ENCODE data around the gene ACOX2. TPM values are rescaled to one million over a fixed set of nuclear protein-coding genes. Genes with fewer than 3 reads are reported as not detected.

ACOX2 gene
- total RNA-seq, 1 donor from 2014 or later = 32.6 TPM

DNA sequence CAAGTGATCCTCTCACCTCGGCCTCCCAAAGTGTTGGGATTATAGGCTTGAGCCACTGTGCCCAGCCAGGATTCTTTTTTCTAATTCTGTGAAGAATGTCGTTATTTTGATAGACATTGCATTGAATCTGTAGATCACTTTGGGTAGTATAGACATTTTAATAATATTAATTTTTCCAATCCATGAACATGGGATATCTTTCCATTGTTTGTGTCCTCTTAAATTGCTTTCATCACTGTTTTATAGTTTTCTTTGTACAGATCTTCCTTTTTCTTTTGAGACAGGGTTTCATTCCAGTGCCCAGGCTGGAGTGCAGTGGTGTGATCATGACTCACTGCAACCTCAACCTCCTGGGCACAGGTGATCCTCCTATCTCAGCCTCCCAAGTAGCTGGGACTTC is 56.7 kb downstream of the ACOX2 start:
- DNase-seq (ENCODE audit: low spot score in 2 of 2) = no peak
- H3K27me3 ChIP-seq = no peaks in the 10 kb centered on the region
- no peak overlapping the region for H3K4me3 ChIP-seq
- peaks cover 0 to 3% of the 10 kb centered on the region in 2 donors for H3K9me3 ChIP-seq
- H3K36me3 ChIP-seq = no peaks in the 10 kb centered on the region
- intact Hi-C loops (cut with DNase I) = no loop called here
- TF ChIP-seq, protein P1, sequence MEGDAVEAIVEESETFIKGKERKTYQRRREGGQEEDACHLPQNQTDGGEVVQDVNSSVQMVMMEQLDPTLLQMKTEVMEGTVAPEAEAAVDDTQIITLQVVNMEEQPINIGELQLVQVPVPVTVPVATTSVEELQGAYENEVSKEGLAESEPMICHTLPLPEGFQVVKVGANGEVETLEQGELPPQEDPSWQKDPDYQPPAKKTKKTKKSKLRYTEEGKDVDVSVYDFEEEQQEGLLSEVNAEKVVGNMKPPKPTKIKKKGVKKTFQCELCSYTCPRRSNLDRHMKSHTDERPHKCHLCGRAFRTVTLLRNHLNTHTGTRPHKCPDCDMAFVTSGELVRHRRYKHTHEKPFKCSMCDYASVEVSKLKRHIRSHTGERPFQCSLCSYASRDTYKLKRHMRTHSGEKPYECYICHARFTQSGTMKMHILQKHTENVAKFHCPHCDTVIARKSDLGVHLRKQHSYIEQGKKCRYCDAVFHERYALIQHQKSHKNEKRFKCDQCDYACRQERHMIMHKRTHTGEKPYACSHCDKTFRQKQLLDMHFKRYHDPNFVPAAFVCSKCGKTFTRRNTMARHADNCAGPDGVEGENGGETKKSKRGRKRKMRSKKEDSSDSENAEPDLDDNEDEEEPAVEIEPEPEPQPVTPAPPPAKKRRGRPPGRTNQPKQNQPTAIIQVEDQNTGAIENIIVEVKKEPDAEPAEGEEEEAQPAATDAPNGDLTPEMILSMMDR (IDR thresholded peaks at IDR 0.05) = no peak
- no peaks in the 10 kb centered on the region for H3K4me1 ChIP-seq
- no peak overlapping the region for H3K27ac ChIP-seq

DNA sequence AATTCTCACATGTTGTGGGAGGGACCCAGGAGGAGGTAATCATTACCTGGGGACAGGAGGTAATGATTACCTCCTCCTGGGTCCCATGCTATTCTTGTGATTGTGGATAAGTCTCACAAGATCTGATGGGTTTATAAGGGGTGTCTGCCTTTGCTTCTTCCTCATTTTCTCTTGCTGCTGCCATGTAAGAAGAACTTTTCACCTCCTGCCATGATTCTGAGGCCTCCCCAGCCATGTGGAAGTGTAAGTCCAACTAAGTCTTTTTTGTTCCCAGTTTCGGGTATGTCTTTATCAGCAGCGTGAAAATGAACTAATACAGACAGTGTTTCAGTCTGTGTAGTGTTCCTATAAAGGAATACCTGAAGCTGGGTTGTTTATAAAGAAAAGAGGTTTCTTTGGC is 58.2 kb downstream of the ACOX2 start:
- intact Hi-C loops (cut with DNase I) = no loop called here
- TF ChIP-seq, protein P1 (IDR thresholded peaks at IDR 0.05) = no peak
- DNase-seq (ENCODE audit: low spot score in 2 of 2) = no peak

GRCh38 chr3:58474967-58475578 is 61.9 kb downstream of the ACOX2 start:
- H3K27me3 ChIP-seq = no peaks in the 10 kb centered on the region
- H3K4me3 ChIP-seq = no peak overlapping the region
- H3K27ac ChIP-seq = no peak overlapping the region
- intact Hi-C loops (cut with DNase I) = no loop called here
- no peaks in the 10 kb centered on the region for H3K36me3 ChIP-seq
- H3K9me3 ChIP-seq = no peaks in the 10 kb centered on the region
- TF ChIP-seq, protein P1 (IDR thresholded peaks at IDR 0.05) = no peak
- H3K4me1 ChIP-seq = no peaks in the 10 kb centered on the region
- no peak for DNase-seq (ENCODE audit: low spot score in 2 of 2)

More for the DNA sequence above, 58.2 kb downstream of the ACOX2 start:
- Histone ChIP-seq H3K27me3 (no peaks in the 10 kb centered on the region), H3K9me3 (peaks cover 0 to 3% of the 10 kb centered on the region in 2 donors), H3K27ac (no peak overlapping the region), H3K4me1 (no peaks in the 10 kb centered on the region), H3K4me3 (no peak overlapping the region), H3K36me3 (no peaks in the 10 kb centered on the region)

DNA sequence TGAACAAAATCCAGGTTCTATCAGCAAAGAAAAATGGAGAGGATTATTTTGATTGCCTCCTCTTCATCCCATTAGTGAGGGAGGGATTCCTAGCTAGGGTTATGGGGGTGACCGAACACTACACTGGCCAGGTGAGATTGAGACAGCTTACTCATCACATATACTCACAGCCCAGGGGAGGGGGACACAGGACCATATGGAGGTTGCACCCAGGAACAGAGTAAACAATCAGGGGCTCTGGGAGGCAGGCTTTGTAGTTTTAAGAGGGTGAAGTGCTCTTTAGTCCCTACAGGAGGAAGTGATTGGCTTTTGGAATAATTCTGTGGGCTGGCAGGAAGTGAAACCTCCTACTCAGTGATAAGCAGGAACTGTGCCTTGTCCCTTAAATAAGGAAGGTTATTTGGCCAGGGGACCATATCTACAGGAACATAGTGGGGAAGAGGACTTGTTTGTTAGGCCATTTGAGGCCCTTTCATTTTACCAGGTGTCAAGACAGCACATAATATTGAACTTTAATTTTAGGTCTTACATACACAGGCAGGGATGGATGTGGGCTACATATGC is 62.6 kb downstream of the ACOX2 start:
- H3K4me1 ChIP-seq = no peaks in the 10 kb centered on the region
- no peaks in the 10 kb centered on the region for H3K27me3 ChIP-seq
- no peaks in the 10 kb centered on the region for H3K36me3 ChIP-seq
- H3K27ac ChIP-seq = no peak overlapping the region
- DNase-seq (ENCODE audit: low spot score in 2 of 2) = no peak
- intact Hi-C loops (cut with DNase I) = no loop called here
- TF ChIP-seq, protein P1 (IDR thresholded peaks at IDR 0.05) = no peak
- H3K4me3 ChIP-seq = no peak overlapping the region
- H3K9me3 ChIP-seq = no peaks in the 10 kb centered on the region

GRCh38 chr3:58473275-58473674 is 63.7 kb downstream of the ACOX2 start:
- TF ChIP-seq, protein P1 (IDR thresholded peaks at IDR 0.05) = no peak
- Histone ChIP-seq H3K9me3 (no peaks in the 10 kb centered on the region), H3K27me3 (no peaks in the 10 kb centered on the region), H3K36me3 (no peaks in the 10 kb centered on the region), H3K4me1 (no peaks in the 10 kb centered on the region), H3K4me3 (no peak overlapping the region), H3K27ac (no peak overlapping the region)
- no peak for DNase-seq (ENCODE audit: low spot score in 2 of 2)
- intact Hi-C loops (cut with DNase I) = no loop called here
